Activated naive CD8-positive, alpha-beta T cell treated with anti-CD3 and anti-CD28 coated beads, Interleukin-2, amount 50 U/mL, for 24 hours (primary cell): Measurements from ENCODE around the gene SLC6A19.

Experiments used
- ATAC-seq: fragments of 150-1000 bp; cut with Tn5 transposase; one replicate; pipeline ENCODE4 v1.10.0; 2021
- DNase-seq: peaks from one replicate; pipeline ENCODE4 v3.0.0; 2021
- H3K27ac Mint-ChIP-seq: one replicate; pipeline ENCODE4 v1.8.0; 2021; ENCODE audit warnings: mild to moderate bottlenecking, mixed read lengths
- H3K27me3 Mint-ChIP-seq: one replicate; pipeline ENCODE4 v1.8.0; 2021; ENCODE audit warnings: mixed read lengths
- H3K36me3 Mint-ChIP-seq: one replicate; pipeline ENCODE4 v1.8.0; 2021; ENCODE audit warnings: low read depth, mixed read lengths
- H3K4me1 Mint-ChIP-seq: one replicate; pipeline ENCODE4 v1.8.0; 2021; ENCODE audit warnings: mixed read lengths
- H3K4me3 Mint-ChIP-seq: one replicate; pipeline ENCODE4 v1.8.0; 2021; ENCODE audit warnings: mild to moderate bottlenecking, moderate library complexity, mixed read lengths
- H3K9me3 Mint-ChIP-seq: one replicate; pipeline ENCODE4 v1.8.0; 2021; ENCODE audit warnings: mixed read lengths

SLC6A19 gene

DNA sequence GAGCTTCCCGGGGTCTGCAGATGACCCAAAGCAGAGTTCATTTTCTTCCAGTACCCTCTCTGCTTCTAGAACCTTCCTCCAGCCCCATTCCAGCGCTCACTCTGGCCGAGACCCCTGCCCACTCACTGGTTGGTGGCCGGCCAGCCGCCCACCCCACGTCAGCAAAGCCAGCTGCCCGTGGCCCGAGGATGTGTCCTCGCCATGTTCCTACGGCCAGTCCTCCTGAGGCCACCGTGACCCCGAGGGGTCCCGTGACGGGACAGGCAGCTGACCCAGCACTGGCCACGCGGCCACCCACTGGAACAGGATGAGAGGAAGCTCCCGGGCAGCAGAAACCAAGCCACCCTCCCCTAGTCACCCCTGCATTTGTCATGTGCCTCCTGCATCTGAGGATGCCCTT, 39.1 kb upstream of the SLC6A19 start:
- Mint-ChIP-seq H3K36me3 (no peaks in the 10 kb centered on the region), H3K27me3 (peaks cover 32% of the 10 kb centered on the region), H3K27ac (no peak overlapping the region), H3K4me1 (no peaks in the 10 kb centered on the region), H3K4me3 (no peak overlapping the region), H3K9me3 (no peaks in the 10 kb centered on the region)
- ATAC-seq = no peak
- DNase-seq = no peak

DNA sequence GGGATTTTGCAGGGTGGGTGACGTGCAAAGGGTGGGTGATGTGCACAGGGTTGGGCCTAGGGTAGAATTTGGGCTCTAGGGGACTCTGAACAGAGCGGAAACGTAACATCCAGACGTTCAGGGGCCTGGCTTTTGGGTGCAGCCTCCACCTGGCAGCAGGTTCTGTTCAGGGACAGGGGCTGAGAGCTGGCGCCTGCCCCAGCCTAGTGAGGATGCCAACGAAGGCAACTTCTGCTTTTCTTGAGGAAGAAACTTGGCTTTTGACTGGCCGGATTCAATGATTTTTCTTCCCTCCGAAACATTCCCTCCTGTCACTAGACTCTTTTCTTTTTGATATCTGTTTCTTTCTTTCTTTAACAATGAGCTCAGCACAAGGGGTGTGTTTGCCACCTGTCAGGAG, 38.6 kb upstream of the SLC6A19 start:
- H3K36me3 Mint-ChIP-seq = no peaks in the 10 kb centered on the region
- H3K9me3 Mint-ChIP-seq = no peaks in the 10 kb centered on the region
- peaks cover 27% of the 10 kb centered on the region for H3K27me3 Mint-ChIP-seq
- H3K4me1 Mint-ChIP-seq = no peaks in the 10 kb centered on the region
- DNase-seq = no peak
- H3K27ac Mint-ChIP-seq = no peak overlapping the region
- no peak for ATAC-seq
- no peak overlapping the region for H3K4me3 Mint-ChIP-seq

DNA sequence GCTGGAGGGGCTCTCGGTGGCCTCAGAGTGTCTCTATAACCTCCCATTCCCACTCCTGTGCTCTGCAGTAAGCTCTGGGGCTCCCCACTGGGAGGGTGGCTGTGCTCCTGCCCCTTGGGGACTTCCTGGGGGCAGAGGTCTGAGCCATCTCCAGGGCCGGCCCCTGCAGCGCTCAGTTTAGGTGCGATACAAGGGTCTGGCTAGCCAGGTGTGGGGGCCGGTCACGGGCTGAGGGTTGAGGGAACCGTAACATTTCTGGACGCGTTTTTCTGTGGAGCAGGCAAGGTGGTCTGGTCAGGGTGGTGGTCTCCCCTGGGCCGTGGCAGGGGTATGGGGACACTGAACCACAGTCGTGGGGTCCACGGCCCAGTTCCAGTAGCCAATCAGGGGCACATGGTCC, 38.0 kb upstream of the SLC6A19 start:
- Mint-ChIP-seq H3K9me3 (no peaks in the 10 kb centered on the region), H3K27ac (no peak overlapping the region), H3K4me3 (no peak overlapping the region), H3K36me3 (no peaks in the 10 kb centered on the region), H3K4me1 (peaks cover 2% of the 10 kb centered on the region), H3K27me3 (peaks cover 27% of the 10 kb centered on the region)
- DNase-seq (no peak), ATAC-seq (no peak)

GRCh38 chr5:1163879-1164278, 37.5 kb upstream of the SLC6A19 start:
- Mint-ChIP-seq H3K36me3 (no peaks in the 10 kb centered on the region), H3K4me3 (no peak overlapping the region), H3K27me3 (peaks cover 23% of the 10 kb centered on the region), H3K27ac (no peak overlapping the region), H3K9me3 (no peaks in the 10 kb centered on the region), H3K4me1 (peaks cover 2% of the 10 kb centered on the region)
- DNase-seq = no peak
- ATAC-seq = no peak

DNA sequence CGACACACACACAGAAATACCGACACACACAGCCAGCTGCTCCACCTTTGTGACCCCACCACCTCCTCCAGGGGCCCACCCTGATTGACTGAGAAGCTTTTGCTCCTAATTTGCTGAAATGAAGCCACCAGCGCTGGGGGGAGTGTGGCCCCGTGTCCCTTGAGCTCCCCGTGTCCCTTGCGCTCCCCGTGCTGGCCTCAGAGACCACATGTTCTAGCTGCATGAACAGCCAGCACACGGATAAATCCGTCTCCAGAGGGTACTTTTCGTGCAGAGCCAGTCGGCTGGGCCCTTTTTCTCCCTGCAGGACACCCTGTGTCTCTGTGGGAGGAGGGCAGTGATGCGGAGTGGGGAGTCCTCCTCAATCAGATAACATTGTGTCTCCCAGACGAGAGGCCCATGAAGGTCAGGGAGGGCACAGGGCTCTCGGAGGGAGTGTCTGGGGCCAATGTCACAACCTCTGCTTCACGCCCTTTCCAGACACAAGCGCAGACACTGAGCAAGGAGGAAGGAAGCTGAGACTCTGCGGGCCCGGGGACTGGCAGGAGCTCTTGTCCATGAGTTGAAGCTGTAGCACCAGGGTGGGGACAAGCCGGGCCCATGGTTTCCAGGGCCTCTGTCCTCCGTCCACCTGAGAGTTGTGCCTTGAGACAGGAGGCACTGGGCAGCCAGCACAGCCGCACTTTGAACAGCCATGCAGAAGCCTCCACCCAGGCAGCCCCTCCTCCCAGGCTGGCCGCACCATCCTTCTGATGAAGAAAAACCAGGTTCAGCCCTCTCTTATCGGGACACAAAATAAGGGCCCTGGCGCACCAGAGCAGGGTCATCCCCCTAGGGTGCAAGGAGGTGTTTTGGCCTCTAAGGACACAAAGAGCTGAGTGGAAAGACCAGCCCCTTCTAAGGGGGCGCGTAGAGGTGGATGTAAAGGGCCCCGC, 36.4 kb upstream of the SLC6A19 start:
- H3K27ac Mint-ChIP-seq = no peak overlapping the region
- DNase-seq = no peak
- peaks cover 2% of the 10 kb centered on the region for H3K4me1 Mint-ChIP-seq
- H3K9me3 Mint-ChIP-seq = no peaks in the 10 kb centered on the region
- peak; percentile 12 for ATAC-seq
- no peaks in the 10 kb centered on the region for H3K36me3 Mint-ChIP-seq
- no peak overlapping the region for H3K4me3 Mint-ChIP-seq
- peaks cover 16% of the 10 kb centered on the region for H3K27me3 Mint-ChIP-seq

DNA sequence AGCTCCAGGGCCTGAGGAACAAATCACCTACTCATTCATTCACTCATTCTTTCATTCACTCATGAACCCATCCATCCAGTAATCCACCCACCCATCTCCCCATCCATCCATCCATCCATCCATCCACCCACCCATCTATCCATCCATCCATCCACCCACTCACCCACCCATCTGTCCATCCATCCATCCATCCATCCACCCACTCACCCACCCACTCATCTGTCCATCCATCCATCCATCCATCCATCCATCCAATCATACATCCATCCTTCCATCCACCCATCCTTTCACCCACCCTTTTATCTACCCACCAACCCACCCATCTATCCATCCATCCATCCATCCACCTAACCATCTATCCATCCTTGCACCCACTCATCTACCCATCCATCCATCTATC, 35.5 kb upstream of the SLC6A19 start:
- peaks cover 2% of the 10 kb centered on the region for H3K4me1 Mint-ChIP-seq
- H3K27me3 Mint-ChIP-seq = peaks cover 13% of the 10 kb centered on the region
- DNase-seq (no peak), ATAC-seq (no peak)
- H3K27ac Mint-ChIP-seq = no peak overlapping the region
- no peak overlapping the region for H3K4me3 Mint-ChIP-seq
- H3K36me3 Mint-ChIP-seq = no peaks in the 10 kb centered on the region
- no peaks in the 10 kb centered on the region for H3K9me3 Mint-ChIP-seq

- no peak overlapping the region for H3K4me3 Mint-ChIP-seq
- H3K27me3 Mint-ChIP-seq = peaks cover 13% of the 10 kb centered on the region
- H3K36me3 Mint-ChIP-seq = no peaks in the 10 kb centered on the region
- DNase-seq = no peak
- H3K9me3 Mint-ChIP-seq = no peaks in the 10 kb centered on the region
- no peak overlapping the region for H3K27ac Mint-ChIP-seq
- ATAC-seq = no peak
- peaks cover 2% of the 10 kb centered on the region for H3K4me1 Mint-ChIP-seq
These were observed 35.0 kb upstream of the SLC6A19 start for GRCh38 chr5:1166370-1166769.

GRCh38 chr5:1167361-1167727, 34.1 kb upstream of the SLC6A19 start:
- Mint-ChIP-seq H3K4me3 (no peak overlapping the region), H3K4me1 (peaks cover 2% of the 10 kb centered on the region), H3K36me3 (no peaks in the 10 kb centered on the region), H3K9me3 (no peaks in the 10 kb centered on the region), H3K27ac (no peak overlapping the region), H3K27me3 (peaks cover 13% of the 10 kb centered on the region)
- ATAC-seq = no peak
- no peak for DNase-seq

DNA sequence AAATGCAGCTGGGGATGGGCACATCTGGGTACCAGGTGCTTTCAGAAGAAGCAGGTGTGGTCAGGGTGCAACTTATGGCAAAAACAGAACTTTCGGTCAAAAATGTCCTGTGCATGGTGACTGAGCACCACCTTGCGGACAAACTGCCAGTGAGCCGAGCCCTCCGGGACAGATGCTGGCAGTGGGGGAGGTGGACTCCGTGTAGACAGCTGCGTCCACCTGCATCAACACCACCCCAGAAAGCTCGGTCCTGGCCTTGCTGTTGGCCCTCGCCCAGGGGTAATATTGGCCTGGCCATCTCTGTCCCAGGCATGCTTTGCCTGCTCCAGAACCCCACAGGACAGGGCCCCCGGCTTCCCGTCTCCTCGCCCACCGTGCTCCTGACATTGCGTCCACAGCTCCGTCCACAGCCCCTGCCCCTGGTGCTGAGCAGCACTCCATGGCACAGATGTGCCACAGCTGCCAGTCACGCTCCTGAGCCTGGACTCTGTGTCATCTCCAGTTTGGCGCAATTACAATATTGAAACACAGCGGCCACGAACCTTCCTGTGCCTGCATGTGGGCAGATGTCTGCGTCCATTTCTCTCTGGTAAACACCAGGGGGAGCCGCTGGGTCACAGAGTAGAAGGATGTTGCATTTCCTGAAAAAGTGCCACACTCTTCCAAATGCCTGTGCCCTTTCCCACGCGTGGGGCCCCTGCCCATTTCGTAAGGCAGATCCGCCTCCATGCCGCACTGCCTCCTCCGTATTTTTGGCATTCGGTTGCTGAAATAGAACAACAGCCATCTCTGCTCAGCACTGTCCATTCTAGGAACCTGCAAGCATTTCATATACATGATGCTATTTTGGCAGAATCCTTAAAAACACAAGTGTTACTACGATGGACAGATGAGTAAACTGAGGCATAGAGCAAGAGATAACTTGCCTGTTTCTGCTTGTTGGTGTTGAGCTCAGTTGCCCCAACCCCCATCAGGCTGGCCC, 33.4 kb upstream of the SLC6A19 start:
- no peak overlapping the region for H3K27ac Mint-ChIP-seq

GRCh38 chr5:1168796-1169195, 32.6 kb upstream of the SLC6A19 start:
- no peak for ATAC-seq
- Mint-ChIP-seq H3K9me3 (no peaks in the 10 kb centered on the region), H3K27ac (no peak overlapping the region), H3K4me3 (no peak overlapping the region), H3K27me3 (peaks cover 13% of the 10 kb centered on the region), H3K36me3 (no peaks in the 10 kb centered on the region), H3K4me1 (peaks cover 2% of the 10 kb centered on the region)
- DNase-seq = no peak

More for the DNA sequence above, 33.4 kb upstream of the SLC6A19 start:
- Mint-ChIP-seq H3K27me3 (peaks cover 13% of the 10 kb centered on the region), H3K36me3 (no peaks in the 10 kb centered on the region), H3K4me1 (peaks cover 2% of the 10 kb centered on the region), H3K9me3 (no peaks in the 10 kb centered on the region), H3K4me3 (peak overlapping the region; percentile 61)
- DNase-seq = peak; percentile 70
- peak; percentile 56 for ATAC-seq

GRCh38 chr5:1169211-1170115, 31.9 kb upstream of the SLC6A19 start:
- no peak overlapping the region for H3K4me3 Mint-ChIP-seq
- ATAC-seq = no peak
- H3K4me1 Mint-ChIP-seq = peaks cover 2% of the 10 kb centered on the region
- no peak for DNase-seq
- no peaks in the 10 kb centered on the region for H3K36me3 Mint-ChIP-seq
- H3K9me3 Mint-ChIP-seq = no peaks in the 10 kb centered on the region
- H3K27me3 Mint-ChIP-seq = peaks cover 11% of the 10 kb centered on the region
- no peak overlapping the region for H3K27ac Mint-ChIP-seq

DNA sequence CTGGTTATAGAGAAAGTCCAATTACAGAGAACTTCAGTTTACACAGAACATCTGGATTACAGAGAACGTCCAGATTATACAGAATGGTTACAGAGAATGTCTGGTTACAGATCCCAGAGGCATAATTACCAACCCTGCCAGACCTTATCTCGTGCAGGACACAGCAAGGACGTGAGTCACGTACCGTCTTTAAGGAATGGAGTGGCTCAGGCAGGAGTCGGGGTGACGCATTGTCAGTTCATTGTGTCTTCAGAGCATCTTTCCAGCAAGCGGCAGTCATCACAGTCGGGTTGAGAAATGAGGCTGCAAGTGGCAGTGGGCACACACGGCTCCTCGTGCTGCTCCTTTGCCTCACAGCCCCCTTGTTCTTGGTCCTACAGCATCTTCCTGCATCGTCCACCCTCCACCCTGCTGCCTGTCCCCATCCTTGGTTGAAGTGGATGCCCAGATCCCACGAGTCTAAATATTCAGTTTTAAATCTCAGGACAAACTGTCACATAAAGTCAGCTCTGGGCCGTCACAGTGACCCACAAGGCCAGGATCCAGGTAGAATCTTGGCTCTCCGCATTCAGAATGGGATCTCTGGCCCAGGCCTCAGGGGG, 30.0 kb upstream of the SLC6A19 start:
- Mint-ChIP-seq H3K36me3 (no peaks in the 10 kb centered on the region), H3K27ac (no peak overlapping the region), H3K4me1 (peaks cover 2% of the 10 kb centered on the region), H3K27me3 (peaks cover 8% of the 10 kb centered on the region), H3K4me3 (no peak overlapping the region), H3K9me3 (no peaks in the 10 kb centered on the region)
- DNase-seq (no peak), ATAC-seq (no peak)

- peaks cover 2% of the 10 kb centered on the region for H3K4me1 Mint-ChIP-seq
- no peaks in the 10 kb centered on the region for H3K9me3 Mint-ChIP-seq
- no peak overlapping the region for H3K27ac Mint-ChIP-seq
- H3K27me3 Mint-ChIP-seq = peaks cover 4% of the 10 kb centered on the region
- H3K4me3 Mint-ChIP-seq = no peak overlapping the region
- H3K36me3 Mint-ChIP-seq = no peaks in the 10 kb centered on the region
- DNase-seq (no peak), ATAC-seq (no peak)
These were observed 29.3 kb upstream of the SLC6A19 start for GRCh38 chr5:1172007-1172581.
